ENCODE measurements around the gene SAA4. TPM values are rescaled to one million over a fixed set of nuclear protein-coding genes. Genes with fewer than 3 reads are reported as not detected.
A peak's percentile ranks its signal among the peaks of the same experiment; 100 is the strongest.
"Not testable (repeated sequence)": the region's sequence is repeated elsewhere in the genome, so short reads cannot be mapped to it uniquely, and the experiment has no call there.

Gene SAA4
- total RNA-seq, 1 donor from 2014 or later, result not detected

- not testable (repeated sequence) for DNase-seq (ENCODE audit: low spot score)
Measured at GRCh38 chr11:18246379-18247190, 10.0 kb upstream of the SAA4 start.

GRCh38 chr11:18245396-18245795, 8.8 kb upstream of the SAA4 start:
- DNase-seq (ENCODE audit: low spot score), result no peak

- peak; percentile 49 for DNase-seq (ENCODE audit: low spot score)
Measured at GRCh38 chr11:18243783-18244362, 7.3 kb upstream of the SAA4 start.

- no peak for DNase-seq (ENCODE audit: low spot score)
Measured at GRCh38 chr11:18239655-18240054, 3.1 kb upstream of the SAA4 start.

GRCh38 chr11:18235394-18236334, 938 bp downstream of the SAA4 start:
- no peak for DNase-seq (ENCODE audit: low spot score)

- DNase-seq (ENCODE audit: low spot score), result no peak
Measured at GRCh38 chr11:18233912-18234311, 2.7 kb downstream of the SAA4 start.

GRCh38 chr11:18230859-18231258, 5.7 kb downstream of the SAA4 start:
- DNase-seq (ENCODE audit: low spot score), result no peak

- no peak for DNase-seq (ENCODE audit: low spot score)
Measured at GRCh38 chr11:18229501-18229900, 7.1 kb downstream of the SAA4 start.

GRCh38 chr11:18225913-18226312, 10.7 kb downstream of the SAA4 start:
- DNase-seq (ENCODE audit: low spot score), result no peak

GRCh38 chr11:18223591-18224387, 12.8 kb downstream of the SAA4 start:
- DNase-seq (ENCODE audit: low spot score), result no peak

GRCh38 chr11:18222814-18223421, 13.7 kb downstream of the SAA4 start:
- DNase-seq (ENCODE audit: low spot score), result no peak

GRCh38 chr11:18221274-18221876, 15.2 kb downstream of the SAA4 start:
- no peak for DNase-seq (ENCODE audit: low spot score)

- DNase-seq (ENCODE audit: low spot score), result no peak
Measured at GRCh38 chr11:18209058-18209457, 27.5 kb downstream of the SAA4 start.

- DNase-seq (ENCODE audit: low spot score), result no peak
Measured at GRCh38 chr11:18204771-18205170, 31.8 kb downstream of the SAA4 start.

GRCh38 chr11:18204220-18204619, 32.4 kb downstream of the SAA4 start:
- no peak for DNase-seq (ENCODE audit: low spot score)

GRCh38 chr11:18203723-18204122, 32.9 kb downstream of the SAA4 start:
- DNase-seq (ENCODE audit: low spot score), result no peak

- not testable (repeated sequence) for DNase-seq (ENCODE audit: low spot score)
Measured at GRCh38 chr11:18197738-18198137, 38.9 kb downstream of the SAA4 start.

- DNase-seq (ENCODE audit: low spot score), result no peak
Measured at GRCh38 chr11:18196532-18196931, 40.1 kb downstream of the SAA4 start.

- DNase-seq (ENCODE audit: low spot score), result no peak
Measured at GRCh38 chr11:18193010-18193409, 43.6 kb downstream of the SAA4 start.

GRCh38 chr11:18191376-18191775, 45.2 kb downstream of the SAA4 start:
- no peak for DNase-seq (ENCODE audit: low spot score)
